Activated naive CD8-positive, alpha-beta T cell treated with anti-CD3 and anti-CD28 coated beads, Interleukin-2, amount 50 U/mL, for 24 hours (primary cell): ENCODE data around the gene LPGAT1.
A peak's percentile ranks its signal among the peaks of the same experiment; 100 is the strongest.
"Not testable (repeated sequence)": the region's sequence is repeated elsewhere in the genome, so short reads cannot be mapped to it uniquely, and the experiment has no call there.

Source experiments
- ATAC-seq: fragments of 150-1000 bp; cut with Tn5 transposase; one replicate; pipeline ENCODE4 v1.10.0; 2021
- DNase-seq: peaks from one replicate; pipeline ENCODE4 v3.0.0; 2021
- H3K27ac Mint-ChIP-seq: one replicate; pipeline ENCODE4 v1.8.0; 2021; ENCODE audit warnings: mild to moderate bottlenecking, mixed read lengths
- H3K27me3 Mint-ChIP-seq: one replicate; pipeline ENCODE4 v1.8.0; 2021; ENCODE audit warnings: mixed read lengths
- H3K36me3 Mint-ChIP-seq: one replicate; pipeline ENCODE4 v1.8.0; 2021; ENCODE audit warnings: low read depth, mixed read lengths
- H3K4me1 Mint-ChIP-seq: one replicate; pipeline ENCODE4 v1.8.0; 2021; ENCODE audit warnings: mixed read lengths
- H3K4me3 Mint-ChIP-seq: one replicate; pipeline ENCODE4 v1.8.0; 2021; ENCODE audit warnings: mild to moderate bottlenecking, moderate library complexity, mixed read lengths
- H3K9me3 Mint-ChIP-seq: one replicate; pipeline ENCODE4 v1.8.0; 2021; ENCODE audit warnings: mixed read lengths

The LPGAT1 gene, protein sequence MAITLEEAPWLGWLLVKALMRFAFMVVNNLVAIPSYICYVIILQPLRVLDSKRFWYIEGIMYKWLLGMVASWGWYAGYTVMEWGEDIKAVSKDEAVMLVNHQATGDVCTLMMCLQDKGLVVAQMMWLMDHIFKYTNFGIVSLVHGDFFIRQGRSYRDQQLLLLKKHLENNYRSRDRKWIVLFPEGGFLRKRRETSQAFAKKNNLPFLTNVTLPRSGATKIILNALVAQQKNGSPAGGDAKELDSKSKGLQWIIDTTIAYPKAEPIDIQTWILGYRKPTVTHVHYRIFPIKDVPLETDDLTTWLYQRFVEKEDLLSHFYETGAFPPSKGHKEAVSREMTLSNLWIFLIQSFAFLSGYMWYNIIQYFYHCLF

DNA sequence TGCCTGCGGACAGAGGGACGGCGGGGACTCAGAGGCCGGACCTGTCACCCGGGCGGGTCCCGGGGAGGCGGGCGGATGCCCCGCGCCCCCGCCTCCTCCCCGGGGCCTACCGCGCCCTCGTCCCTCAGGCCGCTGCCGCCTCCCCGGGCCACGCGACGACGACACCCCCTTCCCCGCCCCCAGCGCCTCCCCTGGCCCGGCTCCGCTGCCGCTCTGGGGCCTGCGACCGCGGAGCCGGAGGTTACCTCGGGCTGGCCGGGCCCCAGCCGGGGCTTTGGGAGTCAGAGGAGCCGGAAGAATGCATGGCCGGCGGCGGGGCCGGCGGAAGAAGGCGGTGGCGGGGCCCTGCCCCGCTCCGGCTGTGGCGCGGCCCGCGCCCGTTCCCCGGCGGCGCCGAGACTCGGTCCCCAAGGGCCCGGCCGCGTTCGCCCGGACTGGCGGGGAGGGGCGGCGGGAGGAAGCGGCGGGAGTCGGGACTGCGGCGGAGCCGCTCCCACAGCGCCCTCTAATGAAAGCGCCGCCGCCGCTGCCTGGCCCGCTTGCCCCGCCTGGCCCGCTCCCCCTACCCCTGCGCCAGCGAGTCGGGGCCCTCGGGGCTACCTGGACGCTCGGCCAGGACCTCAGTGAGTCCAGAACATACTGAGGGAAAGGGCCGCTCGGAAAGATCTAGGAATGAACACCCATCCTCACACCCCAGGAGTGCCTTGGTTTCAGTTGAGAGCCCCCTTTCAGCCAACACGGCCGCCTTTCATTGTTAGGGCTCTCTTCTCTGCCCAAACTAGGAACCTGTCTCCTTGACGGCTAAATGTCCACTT is at the start of gene LPGAT1:
TSS of gene LPGAT1 (minus strand) at position 436 of the 815 bp plus-strand sequence. CDS start 1,467 bp downstream, outside the sequence.
- Mint-ChIP-seq H3K4me3 (peak within 1 kb of the TSS; percentile 83), H3K27ac (peak within 1 kb of the TSS; percentile 90), H3K36me3 (no peaks in the 10 kb centered on the region), H3K27me3 (no peaks in the 10 kb centered on the region), H3K4me1 (peaks cover 61% of the 10 kb centered on the region), H3K9me3 (no peaks in the 10 kb centered on the region)
- peak; percentile 74 for ATAC-seq
- DNase-seq = peak; percentile 83

DNA sequence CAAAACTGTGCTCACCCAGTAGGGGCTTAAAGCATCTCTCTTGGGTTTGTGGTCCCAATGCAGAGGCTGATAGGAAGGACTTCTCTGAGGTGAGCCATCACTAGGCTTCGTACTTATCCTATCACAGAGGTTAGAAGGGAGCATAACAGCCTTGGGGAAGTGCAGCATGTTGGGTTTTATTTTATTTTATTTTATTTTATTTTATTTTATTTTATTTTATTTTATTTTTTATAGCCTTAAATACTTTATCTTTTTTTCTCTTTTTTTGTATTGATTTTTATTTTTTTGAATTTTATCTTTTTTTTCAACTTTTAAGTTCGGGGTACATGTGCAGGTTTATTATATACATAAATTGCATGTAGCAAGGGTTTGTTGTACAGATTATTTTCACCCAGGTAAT is 48.9 kb upstream of the LPGAT1 start:
- no peak overlapping the region for H3K4me3 Mint-ChIP-seq
- no peak for ATAC-seq
- no peaks in the 10 kb centered on the region for H3K36me3 Mint-ChIP-seq
- peaks cover 4% of the 10 kb centered on the region for H3K4me1 Mint-ChIP-seq
- no peak for DNase-seq
- peaks cover 2% of the 10 kb centered on the region for H3K27me3 Mint-ChIP-seq
- H3K9me3 Mint-ChIP-seq = peaks cover 5% of the 10 kb centered on the region
- no peak overlapping the region for H3K27ac Mint-ChIP-seq

DNA sequence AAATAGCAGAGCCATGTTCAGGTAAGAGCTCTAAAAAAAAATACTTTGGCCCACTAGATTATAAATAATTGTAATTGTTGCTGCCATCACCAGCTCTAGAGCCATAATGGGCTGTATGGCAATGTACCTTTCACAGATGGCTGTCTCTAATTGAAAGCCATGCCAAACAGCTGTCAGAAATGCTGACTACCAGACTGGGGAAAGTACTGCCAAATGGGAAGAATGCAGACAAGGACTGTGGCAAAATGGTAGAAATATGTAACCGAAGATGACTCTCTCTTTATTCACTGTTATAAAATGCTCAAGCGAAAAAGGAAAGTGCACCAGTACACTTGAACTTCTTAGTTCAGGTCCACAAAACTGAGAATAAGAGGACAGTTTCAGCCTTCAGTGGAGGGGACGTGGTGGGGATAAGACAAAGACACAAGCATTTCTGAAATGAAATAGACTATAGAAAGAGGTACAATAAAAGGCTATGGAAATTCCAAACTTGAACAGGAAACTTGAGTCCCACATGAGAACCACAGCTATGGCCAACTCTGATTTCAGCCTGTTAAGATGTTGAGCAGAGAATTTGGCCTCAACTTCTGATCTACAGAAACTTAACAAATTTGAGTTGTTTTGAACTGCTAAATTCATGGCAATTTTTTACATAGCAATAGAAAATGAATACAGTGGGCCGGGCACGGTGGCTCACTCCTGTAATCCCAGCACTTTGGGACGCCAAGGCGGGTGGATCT is 46.5 kb upstream of the LPGAT1 start:
- Mint-ChIP-seq H3K4me1 (no peaks in the 10 kb centered on the region), H3K27ac (no peak overlapping the region), H3K36me3 (no peaks in the 10 kb centered on the region), H3K9me3 (peaks cover 5% of the 10 kb centered on the region), H3K4me3 (no peak overlapping the region), H3K27me3 (peaks cover 2% of the 10 kb centered on the region)
- ATAC-seq = no peak
- DNase-seq = no peak

DNA sequence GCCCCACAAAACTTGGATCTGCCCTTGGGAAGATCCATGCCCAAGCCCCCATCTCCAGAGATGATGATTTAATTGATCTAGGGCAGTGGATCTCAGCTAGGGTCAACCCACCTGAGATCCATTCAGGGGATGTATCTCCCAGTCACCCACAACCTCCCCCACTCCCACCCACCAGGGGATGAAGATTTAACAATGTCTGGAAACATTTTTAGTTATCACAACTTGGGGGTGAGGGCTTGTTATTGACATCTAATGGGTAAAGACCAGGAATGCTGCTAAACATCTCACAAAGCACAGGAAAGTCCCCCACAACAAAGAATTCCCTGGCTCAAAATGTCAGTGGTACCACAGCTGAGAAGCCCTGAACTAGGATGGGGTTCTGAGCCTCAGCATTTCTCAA is 45.0 kb upstream of the LPGAT1 start:
- H3K9me3 Mint-ChIP-seq = no peaks in the 10 kb centered on the region
- no peak for ATAC-seq
- no peak overlapping the region for H3K27ac Mint-ChIP-seq
- H3K4me1 Mint-ChIP-seq = no peaks in the 10 kb centered on the region
- H3K4me3 Mint-ChIP-seq = no peak overlapping the region
- H3K36me3 Mint-ChIP-seq = no peaks in the 10 kb centered on the region
- peaks cover 2% of the 10 kb centered on the region for H3K27me3 Mint-ChIP-seq
- no peak for DNase-seq

DNA sequence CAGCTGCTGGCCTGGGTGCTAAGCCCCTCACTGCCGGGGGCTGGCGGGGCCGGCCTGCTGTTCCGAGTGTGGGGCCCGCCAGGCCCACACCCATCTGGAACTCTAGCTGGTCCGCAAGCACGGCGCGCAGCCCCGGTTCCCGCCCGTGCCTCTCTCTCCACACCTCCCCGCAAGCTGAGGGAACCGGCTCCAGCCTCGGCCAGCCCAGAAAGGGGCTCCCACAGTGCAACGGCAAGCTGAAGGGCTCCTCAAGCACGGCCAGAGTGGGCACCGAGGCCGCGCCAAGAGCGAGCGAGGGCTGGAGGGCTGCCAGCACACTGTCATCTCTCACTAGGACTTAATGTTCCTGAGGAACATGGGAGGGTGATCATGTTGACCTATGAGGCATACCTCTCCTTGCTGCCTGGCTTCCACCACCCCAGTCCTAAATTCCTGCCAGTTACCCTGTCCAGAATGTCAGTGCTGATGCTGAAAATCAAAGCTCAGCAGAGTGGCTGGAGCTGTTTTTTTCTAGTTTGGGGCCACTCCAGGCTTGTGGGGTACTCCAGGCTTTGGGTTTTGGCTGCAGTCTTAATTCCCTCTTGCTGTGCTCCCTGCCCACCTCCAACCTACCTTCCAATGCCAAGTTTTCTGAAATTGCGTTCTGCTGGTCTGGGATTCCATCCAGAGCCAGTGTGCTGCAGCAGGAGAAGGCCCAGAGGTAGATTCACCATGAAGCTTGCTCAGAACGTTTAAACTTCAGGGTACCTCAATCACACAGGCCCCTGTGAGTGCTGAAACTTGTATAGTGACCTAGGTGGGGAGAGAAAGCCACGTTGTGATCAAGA is 44.2 kb upstream of the LPGAT1 start:
- peaks cover 2% of the 10 kb centered on the region for H3K27me3 Mint-ChIP-seq
- H3K9me3 Mint-ChIP-seq = no peaks in the 10 kb centered on the region
- no peak for DNase-seq
- no peaks in the 10 kb centered on the region for H3K36me3 Mint-ChIP-seq
- no peaks in the 10 kb centered on the region for H3K4me1 Mint-ChIP-seq
- no peak for ATAC-seq
- no peak overlapping the region for H3K27ac Mint-ChIP-seq
- no peak overlapping the region for H3K4me3 Mint-ChIP-seq

DNA sequence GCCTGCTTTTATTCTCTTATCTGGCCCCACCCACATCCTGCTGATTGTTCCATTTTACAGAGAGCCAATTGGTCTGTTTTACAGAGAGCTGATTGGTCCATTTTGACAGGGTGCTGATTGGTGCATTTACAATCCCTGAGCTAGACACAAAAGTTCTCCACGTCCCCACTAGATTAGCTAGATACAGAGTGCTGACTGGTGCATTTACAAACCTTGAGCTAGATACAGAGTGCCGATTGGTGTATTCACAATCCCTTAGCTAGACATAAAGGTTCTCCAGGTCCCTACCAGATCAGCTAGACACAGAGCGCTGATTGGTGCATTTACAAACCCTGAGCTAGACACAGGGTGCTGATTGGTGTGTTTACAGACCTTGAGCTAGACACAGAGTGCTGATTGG is 43.2 kb upstream of the LPGAT1 start:
- H3K9me3 Mint-ChIP-seq, H3K36me3 Mint-ChIP-seq, H3K4me3 Mint-ChIP-seq, DNase-seq, H3K27ac Mint-ChIP-seq, ATAC-seq, H3K4me1 Mint-ChIP-seq, H3K27me3 Mint-ChIP-seq: not testable (repeated sequence)

DNA sequence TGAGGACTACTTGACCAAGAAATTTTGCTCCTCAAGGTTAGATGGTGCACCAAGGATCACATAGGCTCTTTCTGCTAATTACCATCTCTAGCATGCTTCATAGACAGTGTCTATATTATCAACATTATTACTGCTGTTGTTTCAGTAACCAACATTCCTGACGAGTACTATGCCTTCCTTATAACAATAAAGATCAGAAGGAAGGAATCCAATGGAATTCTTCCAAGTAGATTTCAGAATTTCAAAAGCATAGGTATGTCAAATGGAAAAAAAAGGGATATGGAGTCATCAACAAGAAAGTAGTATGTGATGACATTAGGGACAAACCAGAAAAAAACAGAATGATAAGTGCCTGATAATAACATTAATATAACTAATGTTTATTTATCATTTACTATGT is 39.6 kb upstream of the LPGAT1 start:
- no peaks in the 10 kb centered on the region for H3K4me1 Mint-ChIP-seq
- H3K4me3 Mint-ChIP-seq = no peak overlapping the region
- peaks cover 3% of the 10 kb centered on the region for H3K36me3 Mint-ChIP-seq
- H3K27me3 Mint-ChIP-seq = no peaks in the 10 kb centered on the region
- H3K9me3 Mint-ChIP-seq = peaks cover 15% of the 10 kb centered on the region
- ATAC-seq (no peak), DNase-seq (no peak)
- no peak overlapping the region for H3K27ac Mint-ChIP-seq

DNA sequence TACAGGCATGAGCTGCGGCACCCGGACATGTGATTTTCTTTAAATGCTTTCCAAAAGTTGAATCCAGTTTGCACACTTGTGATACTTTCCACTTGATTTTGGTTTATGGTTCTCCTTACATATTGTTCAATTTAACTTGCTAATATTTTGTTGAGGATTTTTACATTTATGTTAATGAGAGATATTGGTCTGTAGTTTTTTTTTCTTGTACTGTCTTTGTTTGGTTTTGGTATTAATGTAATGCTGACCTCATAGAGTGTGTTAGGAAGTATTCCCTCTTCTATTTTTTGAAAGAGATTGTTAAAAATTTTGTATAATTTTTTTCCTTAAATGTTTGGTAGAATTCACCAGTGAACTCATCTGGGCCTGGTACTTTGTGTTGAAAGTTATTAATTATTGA is 34.6 kb upstream of the LPGAT1 start:
- H3K36me3 Mint-ChIP-seq = peaks cover 3% of the 10 kb centered on the region
- H3K4me1 Mint-ChIP-seq = no peaks in the 10 kb centered on the region
- DNase-seq (no peak), ATAC-seq (no peak)
- H3K27ac Mint-ChIP-seq = no peak overlapping the region
- H3K4me3 Mint-ChIP-seq = no peak overlapping the region
- no peaks in the 10 kb centered on the region for H3K27me3 Mint-ChIP-seq
- peaks cover 15% of the 10 kb centered on the region for H3K9me3 Mint-ChIP-seq

DNA sequence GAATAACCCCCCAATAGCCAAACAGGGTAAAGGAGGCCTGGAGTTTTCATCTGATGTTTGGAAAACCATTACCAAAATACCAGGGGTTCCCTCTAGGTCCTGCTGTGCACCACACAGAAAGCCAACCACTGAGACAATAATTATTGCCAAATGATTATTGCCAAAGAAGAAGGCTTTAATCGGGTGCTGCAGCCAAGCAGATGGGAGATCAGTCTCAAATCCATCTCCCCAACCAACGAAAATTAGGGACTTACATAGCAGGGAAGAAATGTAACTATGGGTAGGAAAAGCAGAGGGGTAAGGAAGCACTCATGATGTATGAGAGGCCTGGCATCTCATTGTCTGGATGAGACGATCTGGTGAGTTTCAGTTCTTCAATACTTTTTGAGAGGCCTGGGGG is 28.8 kb upstream of the LPGAT1 start:
- DNase-seq (no peak), ATAC-seq (no peak)
- H3K4me1 Mint-ChIP-seq = no peaks in the 10 kb centered on the region
- H3K4me3 Mint-ChIP-seq = no peak overlapping the region
- no peak overlapping the region for H3K27ac Mint-ChIP-seq
- H3K9me3 Mint-ChIP-seq = peaks cover 8% of the 10 kb centered on the region
- no peaks in the 10 kb centered on the region for H3K27me3 Mint-ChIP-seq
- H3K36me3 Mint-ChIP-seq = no peaks in the 10 kb centered on the region

DNA sequence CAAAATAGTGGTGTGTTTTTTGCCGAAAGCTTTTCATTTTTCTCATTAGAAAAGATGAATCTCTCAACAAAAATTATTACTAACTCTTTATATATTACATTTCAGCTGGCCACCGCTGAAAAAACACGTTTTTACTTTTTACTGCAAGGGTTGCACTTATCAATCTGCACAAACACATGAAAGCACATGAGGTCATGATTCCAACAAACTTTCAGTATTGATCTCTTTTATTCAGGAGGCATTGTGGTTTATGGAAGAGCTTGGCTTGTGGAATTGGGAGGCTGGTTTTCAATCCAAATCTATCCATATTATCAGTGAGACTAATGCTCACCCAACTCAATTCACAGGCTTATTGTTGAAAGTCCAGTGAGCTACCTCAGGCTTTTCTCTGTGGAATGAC is 20.6 kb upstream of the LPGAT1 start:
- ATAC-seq = no peak
- no peaks in the 10 kb centered on the region for H3K36me3 Mint-ChIP-seq
- no peak for DNase-seq
- H3K4me3 Mint-ChIP-seq = no peak overlapping the region
- H3K9me3 Mint-ChIP-seq = peaks cover 7% of the 10 kb centered on the region
- no peaks in the 10 kb centered on the region for H3K27me3 Mint-ChIP-seq
- H3K4me1 Mint-ChIP-seq = no peaks in the 10 kb centered on the region
- H3K27ac Mint-ChIP-seq = no peak overlapping the region

DNA sequence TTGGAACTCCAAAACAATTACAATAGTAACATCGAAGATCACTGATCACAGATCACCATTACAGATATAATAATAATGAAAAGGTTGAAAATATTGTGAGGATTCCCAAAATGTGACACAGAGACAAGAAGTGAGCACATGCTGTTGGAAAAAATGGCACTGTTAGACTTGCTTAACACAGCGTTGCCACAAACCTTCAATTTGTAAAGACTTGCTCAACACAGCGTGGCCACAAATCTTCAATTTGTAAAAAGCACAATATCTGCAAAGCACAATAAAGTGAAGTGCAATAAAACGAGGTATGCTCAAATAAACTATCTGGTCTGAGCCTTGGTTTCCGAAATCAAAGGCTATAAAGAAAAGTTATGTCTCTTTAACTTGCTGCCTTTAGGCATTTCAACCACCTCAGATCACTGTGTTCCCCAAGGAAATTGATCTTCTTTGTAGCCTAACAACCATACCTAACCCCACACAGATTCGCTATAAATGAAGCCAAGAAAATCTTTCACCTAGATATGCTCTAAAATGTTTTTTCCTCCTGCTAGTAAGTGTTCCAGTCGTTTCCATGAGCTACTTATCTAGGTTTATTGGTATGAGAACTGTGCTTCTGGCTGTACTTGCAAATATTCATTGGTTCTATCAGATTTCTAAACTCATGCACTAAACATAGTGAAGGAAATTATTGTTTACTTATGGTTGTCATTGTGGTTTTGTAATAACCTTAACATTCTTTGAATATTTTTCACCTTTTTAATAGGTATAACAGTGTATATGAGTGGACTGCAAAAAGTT is 13.1 kb upstream of the LPGAT1 start:
- peaks cover 20% of the 10 kb centered on the region for H3K4me1 Mint-ChIP-seq
- H3K27ac Mint-ChIP-seq = no peak overlapping the region
- no peaks in the 10 kb centered on the region for H3K36me3 Mint-ChIP-seq
- DNase-seq (no peak), ATAC-seq (no peak)
- H3K4me3 Mint-ChIP-seq = no peak overlapping the region
- H3K9me3 Mint-ChIP-seq = peaks cover 4% of the 10 kb centered on the region
- H3K27me3 Mint-ChIP-seq = no peaks in the 10 kb centered on the region

DNA sequence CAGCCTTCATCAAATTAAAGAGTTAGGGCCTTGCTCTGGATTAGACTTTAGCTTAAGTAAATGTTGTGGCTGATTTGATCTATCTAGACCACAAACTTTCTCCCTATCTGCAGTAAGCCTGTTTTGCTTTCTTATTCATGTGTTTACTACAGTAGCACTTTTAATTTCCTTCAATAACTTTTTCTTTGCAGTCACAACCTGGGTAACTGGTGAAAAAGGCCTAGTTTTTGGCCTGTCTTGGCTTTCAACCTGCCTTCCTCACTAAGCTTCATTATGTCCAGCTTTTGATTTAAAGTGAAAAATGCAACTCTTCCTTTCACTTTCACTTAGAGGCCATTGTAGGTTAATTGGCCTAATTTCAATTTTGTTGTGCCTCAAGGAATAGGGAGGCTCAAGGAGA is 12.5 kb upstream of the LPGAT1 start:
- no peaks in the 10 kb centered on the region for H3K27me3 Mint-ChIP-seq
- no peak for DNase-seq
- peak overlapping the region; percentile 7 for H3K27ac Mint-ChIP-seq
- H3K4me1 Mint-ChIP-seq = peaks cover 21% of the 10 kb centered on the region
- H3K36me3 Mint-ChIP-seq = no peaks in the 10 kb centered on the region
- H3K4me3 Mint-ChIP-seq = no peak overlapping the region
- ATAC-seq = no peak
- peaks cover 1% of the 10 kb centered on the region for H3K9me3 Mint-ChIP-seq

DNA sequence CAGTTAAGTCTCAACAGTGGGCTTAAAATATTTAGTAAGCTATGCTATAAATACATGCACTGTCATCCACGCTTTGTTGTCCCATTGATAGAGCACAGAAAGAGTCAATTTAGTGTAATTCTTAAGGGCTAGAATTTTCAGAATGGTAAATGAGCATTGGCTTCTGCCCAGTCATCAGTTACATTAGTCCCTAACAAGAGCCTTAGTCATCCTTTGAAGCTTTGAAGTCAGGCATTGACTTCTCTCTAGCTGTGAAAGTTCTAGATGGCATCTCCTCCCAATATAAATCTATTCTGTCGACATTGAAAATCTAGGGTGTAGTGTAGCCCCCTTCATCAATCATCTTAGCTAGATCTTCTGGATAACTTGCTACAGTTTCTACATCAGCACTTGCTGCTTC is 12.0 kb upstream of the LPGAT1 start:
- DNase-seq (no peak), ATAC-seq (no peak)
- H3K9me3 Mint-ChIP-seq = no peaks in the 10 kb centered on the region
- no peaks in the 10 kb centered on the region for H3K27me3 Mint-ChIP-seq
- H3K27ac Mint-ChIP-seq = no peak overlapping the region
- no peak overlapping the region for H3K4me3 Mint-ChIP-seq
- H3K4me1 Mint-ChIP-seq = peaks cover 21% of the 10 kb centered on the region
- H3K36me3 Mint-ChIP-seq = no peaks in the 10 kb centered on the region
